GM23248 (cell line): ENCODE results near the gene ZBTB7C.

Source experiments
- EZH2 ChIP-seq: fragments of 200-600 bp; sonication (generic); IDR thresholded peaks from 2 replicates; pipeline ENCODE4 v1.6.1; 2018; ENCODE audit warnings: antibody characterized with exemption, mild to moderate bottlenecking; ENCODE audit not compliant: insufficient read depth, poor library complexity, severe bottlenecking
- EZH2phosphoT487 ChIP-seq: fragments of 200-600 bp; sonication (generic); IDR thresholded peaks from 2 replicates; pipeline ENCODE4 v1.6.1; 2018; ENCODE audit warnings: antibody characterized with exemption, moderate library complexity, mild to moderate bottlenecking, low read depth; ENCODE audit not compliant: insufficient read depth

DNA sequence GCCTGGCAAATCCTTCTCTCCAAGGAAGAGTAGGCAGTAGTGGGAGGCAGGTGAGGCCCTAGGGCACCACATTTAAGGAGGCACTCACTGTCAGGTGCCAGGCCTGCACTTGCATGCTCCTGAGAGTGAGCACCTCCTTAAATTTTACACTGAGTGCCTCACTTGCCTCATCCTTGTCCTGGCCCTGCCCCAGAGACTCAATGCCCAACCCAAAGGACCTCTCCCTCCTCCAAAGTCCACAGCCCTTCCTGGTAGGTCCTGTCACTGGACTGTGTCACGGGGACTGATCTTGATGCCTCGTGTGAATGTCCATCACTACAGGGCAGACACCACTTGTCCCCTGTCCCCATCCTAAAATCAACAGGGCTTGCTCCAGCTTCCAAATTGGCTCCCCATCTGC lies 235.6 kb downstream of the ZBTB7C start:
- TF ChIP-seq EZH2 (no peak), EZH2phosphoT487 (no peak)
